GM12892 (cell line): ENCODE results near the gene AAMP.

ENCODE experiments used
- POLR2A ChIP-seq: IDR thresholded peaks from 2 replicates; pipeline ENCODE4 v1.6.1; 2011; ENCODE audit warnings: low read depth, low read length, control low read depth
- TAF1 ChIP-seq: IDR thresholded peaks from 2 replicates; pipeline ENCODE4 v1.6.1; 2011; ENCODE audit warnings: low read depth, mild to moderate bottlenecking, control low read depth, low read length, borderline replicate concordance

GRCh38 chr2:218276986-218277755 lies 7.2 kb upstream of the AAMP start:
- TF ChIP-seq POLR2A (no peak), TAF1 (no peak)
